ENCODE results near the gene ABCA13.

ABCA13 gene

GRCh38 chr7:48149058-48149457, 22.2 kb upstream of the ABCA13 start:
- H3K4me3 ChIP-seq (ENCODE audit: low read depth, low read length): no peak overlapping the region
- H3K27me3 ChIP-seq (ENCODE audit: insufficient read depth, low read length): peaks cover 10% of the 10 kb centered on the region
- no peaks in the 10 kb centered on the region for H3K36me3 ChIP-seq (ENCODE audit: insufficient read depth, low read length)
- H3K27ac ChIP-seq (ENCODE audit: low read depth, low read length): no peak overlapping the region
- no peak overlapping the region for H2AFZ ChIP-seq (ENCODE audit: low read length, unreplicated experiment)
- H3K4me1 ChIP-seq (ENCODE audit: control insufficient read depth, insufficient read depth, low read length, unreplicated experiment): no peaks in the 10 kb centered on the region
- no peaks in the 10 kb centered on the region for H3K79me2 ChIP-seq (ENCODE audit: control insufficient read depth, insufficient read depth, low read length, unreplicated experiment)

- H2AFZ ChIP-seq (ENCODE audit: low read length, unreplicated experiment): no peak overlapping the region
- no peaks in the 10 kb centered on the region for H3K36me3 ChIP-seq (ENCODE audit: insufficient read depth, low read length)
- H3K4me1 ChIP-seq (ENCODE audit: control insufficient read depth, insufficient read depth, low read length, unreplicated experiment): no peaks in the 10 kb centered on the region
- no peaks in the 10 kb centered on the region for H3K79me2 ChIP-seq (ENCODE audit: control insufficient read depth, insufficient read depth, low read length, unreplicated experiment)
- H3K4me3 ChIP-seq (ENCODE audit: low read depth, low read length): no peak overlapping the region
- H3K27me3 ChIP-seq (ENCODE audit: insufficient read depth, low read length): peaks cover 10% of the 10 kb centered on the region
- H3K27ac ChIP-seq (ENCODE audit: low read depth, low read length): no peak overlapping the region
Observed at GRCh38 chr7:48150086-48150485, 21.2 kb upstream of the ABCA13 start.

DNA sequence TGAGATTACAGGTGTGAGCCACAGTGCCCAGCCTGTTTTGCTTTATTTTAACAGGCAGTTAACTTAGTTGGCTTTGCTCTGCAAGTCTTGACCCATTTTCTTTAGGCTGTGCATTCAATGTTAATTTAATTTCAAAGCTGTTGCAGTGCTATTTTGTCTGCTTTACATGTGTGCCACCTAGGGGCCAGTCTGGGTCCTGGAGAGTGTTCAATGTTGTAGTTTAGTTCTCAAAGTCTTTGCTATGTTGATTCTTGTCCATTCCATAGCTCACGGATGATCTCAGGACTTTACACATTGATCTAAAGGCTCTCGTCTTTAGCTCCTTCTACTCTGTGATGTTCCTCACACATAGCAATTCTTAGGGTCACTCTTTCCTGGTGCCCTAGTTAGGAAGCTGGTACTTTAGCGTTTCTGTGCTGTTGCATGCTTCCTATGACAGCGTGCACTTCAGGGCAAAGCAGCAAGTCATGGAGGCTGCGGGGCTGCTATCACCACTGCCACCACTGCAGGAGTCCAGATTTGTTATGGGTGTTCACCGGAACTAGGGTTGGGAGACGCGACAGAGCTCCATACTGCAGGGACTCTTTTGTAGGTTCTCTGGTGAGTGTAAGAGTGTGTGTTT, 16.4 kb upstream of the ABCA13 start:
- Histone ChIP-seq H2AFZ (ENCODE audit: low read length, unreplicated experiment) (no peak overlapping the region), H3K27me3 (ENCODE audit: insufficient read depth, low read length) (peaks cover 4% of the 10 kb centered on the region; the same call in 1 of the 2 replicates), H3K4me3 (ENCODE audit: low read depth, low read length) (no peak overlapping the region), H3K79me2 (ENCODE audit: control insufficient read depth, insufficient read depth, low read length, unreplicated experiment) (no peaks in the 10 kb centered on the region), H3K4me1 (ENCODE audit: control insufficient read depth, insufficient read depth, low read length, unreplicated experiment) (peaks cover 10% of the 10 kb centered on the region), H3K27ac (ENCODE audit: low read depth, low read length) (no peak overlapping the region), H3K36me3 (ENCODE audit: insufficient read depth, low read length) (no peaks in the 10 kb centered on the region)

GRCh38 chr7:48158404-48158803, 12.9 kb upstream of the ABCA13 start:
- H3K27me3 ChIP-seq (ENCODE audit: insufficient read depth, low read length): no peaks in the 10 kb centered on the region
- H2AFZ ChIP-seq (ENCODE audit: low read length, unreplicated experiment): no peak overlapping the region
- peaks cover 21% of the 10 kb centered on the region for H3K4me1 ChIP-seq (ENCODE audit: control insufficient read depth, insufficient read depth, low read length, unreplicated experiment)
- H3K36me3 ChIP-seq (ENCODE audit: insufficient read depth, low read length): no peaks in the 10 kb centered on the region
- no peak overlapping the region for H3K4me3 ChIP-seq (ENCODE audit: low read depth, low read length)
- H3K27ac ChIP-seq (ENCODE audit: low read depth, low read length): no peak overlapping the region
- H3K79me2 ChIP-seq (ENCODE audit: control insufficient read depth, insufficient read depth, low read length, unreplicated experiment): no peaks in the 10 kb centered on the region

GRCh38 chr7:48161407-48162125, 9.7 kb upstream of the ABCA13 start:
- Histone ChIP-seq H3K27ac (ENCODE audit: low read depth, low read length) (no peak overlapping the region), H3K79me2 (ENCODE audit: control insufficient read depth, insufficient read depth, low read length, unreplicated experiment) (no peaks in the 10 kb centered on the region), H3K4me1 (ENCODE audit: control insufficient read depth, insufficient read depth, low read length, unreplicated experiment) (peaks cover 21% of the 10 kb centered on the region), H3K4me3 (ENCODE audit: low read depth, low read length) (no peak overlapping the region), H3K27me3 (ENCODE audit: insufficient read depth, low read length) (no peaks in the 10 kb centered on the region), H2AFZ (ENCODE audit: low read length, unreplicated experiment) (peak overlapping the region; percentile 84), H3K36me3 (ENCODE audit: insufficient read depth, low read length) (no peaks in the 10 kb centered on the region)

GRCh38 chr7:48165157-48165556, 6.1 kb upstream of the ABCA13 start:
- H3K4me1 ChIP-seq (ENCODE audit: control insufficient read depth, insufficient read depth, low read length, unreplicated experiment): peaks cover 11% of the 10 kb centered on the region
- H3K27ac ChIP-seq (ENCODE audit: low read depth, low read length): no peak overlapping the region
- H3K79me2 ChIP-seq (ENCODE audit: control insufficient read depth, insufficient read depth, low read length, unreplicated experiment): no peaks in the 10 kb centered on the region
- H3K4me3 ChIP-seq (ENCODE audit: low read depth, low read length): no peak overlapping the region
- no peak overlapping the region for H2AFZ ChIP-seq (ENCODE audit: low read length, unreplicated experiment)
- no peaks in the 10 kb centered on the region for H3K36me3 ChIP-seq (ENCODE audit: insufficient read depth, low read length)
- no peaks in the 10 kb centered on the region for H3K27me3 ChIP-seq (ENCODE audit: insufficient read depth, low read length)

- no peak overlapping the region for H2AFZ ChIP-seq (ENCODE audit: low read length, unreplicated experiment)
- H3K27ac ChIP-seq (ENCODE audit: low read depth, low read length): no peak overlapping the region
Observed at GRCh38 chr7:48168159-48168558, 3.1 kb upstream of the ABCA13 start.

DNA sequence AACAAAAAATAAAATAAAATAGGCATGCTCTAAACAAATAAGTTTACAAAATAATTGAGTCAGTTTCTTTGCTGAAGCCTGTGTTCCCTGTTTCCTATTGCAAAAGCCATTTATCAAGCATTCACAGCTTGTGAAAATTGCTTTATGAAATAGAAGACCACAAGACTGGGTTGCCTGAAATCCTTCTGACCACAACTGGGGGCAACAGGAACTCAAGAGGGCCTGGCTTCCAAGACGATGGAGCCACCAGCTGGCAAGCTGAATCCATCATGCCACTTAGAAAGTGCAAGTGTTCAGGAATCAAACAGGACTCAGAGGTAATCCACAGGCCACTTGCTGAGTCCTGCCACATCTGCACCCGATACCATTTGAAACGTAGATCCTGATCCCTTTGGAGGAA, 752 bp upstream of the ABCA13 start:
- Histone ChIP-seq H3K36me3 (ENCODE audit: insufficient read depth, low read length) (no peaks in the 10 kb centered on the region), H3K4me1 (ENCODE audit: control insufficient read depth, insufficient read depth, low read length, unreplicated experiment) (peaks cover 17% of the 10 kb centered on the region), H2AFZ (ENCODE audit: low read length, unreplicated experiment) (no peak overlapping the region), H3K27me3 (ENCODE audit: insufficient read depth, low read length) (no peaks in the 10 kb centered on the region), H3K4me3 (ENCODE audit: low read depth, low read length) (no peak overlapping the region), H3K79me2 (ENCODE audit: control insufficient read depth, insufficient read depth, low read length, unreplicated experiment) (no peaks in the 10 kb centered on the region), H3K27ac (ENCODE audit: low read depth, low read length) (no peak overlapping the region)

More at GRCh38 chr7:48168159-48168558, 3.1 kb upstream of the ABCA13 start:
- no peaks in the 10 kb centered on the region for H3K36me3 ChIP-seq (ENCODE audit: insufficient read depth, low read length)
- H3K4me1 ChIP-seq (ENCODE audit: control insufficient read depth, insufficient read depth, low read length, unreplicated experiment): peaks cover 4% of the 10 kb centered on the region
- no peaks in the 10 kb centered on the region for H3K79me2 ChIP-seq (ENCODE audit: control insufficient read depth, insufficient read depth, low read length, unreplicated experiment)
- no peak overlapping the region for H3K4me3 ChIP-seq (ENCODE audit: low read depth, low read length)
- H3K27me3 ChIP-seq (ENCODE audit: insufficient read depth, low read length): no peaks in the 10 kb centered on the region

- Histone ChIP-seq H3K4me3 (ENCODE audit: low read depth, low read length) (no peak overlapping the region), H2AFZ (ENCODE audit: low read length, unreplicated experiment) (no peak overlapping the region), H3K4me1 (ENCODE audit: control insufficient read depth, insufficient read depth, low read length, unreplicated experiment) (peaks cover 17% of the 10 kb centered on the region), H3K27ac (ENCODE audit: low read depth, low read length) (no peak overlapping the region), H3K27me3 (ENCODE audit: insufficient read depth, low read length) (no peaks in the 10 kb centered on the region), H3K79me2 (ENCODE audit: control insufficient read depth, insufficient read depth, low read length, unreplicated experiment) (no peaks in the 10 kb centered on the region), H3K36me3 (ENCODE audit: insufficient read depth, low read length) (no peaks in the 10 kb centered on the region)
Observed at GRCh38 chr7:48173313-48173712, 2.1 kb downstream of the ABCA13 start.

GRCh38 chr7:48173756-48174382, 2.6 kb downstream of the ABCA13 start:
- peak overlapping the region; percentile 12; the same call in 1 of the 2 replicates for H3K27ac ChIP-seq (ENCODE audit: low read depth, low read length)
- H3K36me3 ChIP-seq (ENCODE audit: insufficient read depth, low read length): no peaks in the 10 kb centered on the region
- H3K27me3 ChIP-seq (ENCODE audit: insufficient read depth, low read length): no peaks in the 10 kb centered on the region
- H2AFZ ChIP-seq (ENCODE audit: low read length, unreplicated experiment): peak overlapping the region; percentile 40
- H3K4me1 ChIP-seq (ENCODE audit: control insufficient read depth, insufficient read depth, low read length, unreplicated experiment): peaks cover 17% of the 10 kb centered on the region
- H3K4me3 ChIP-seq (ENCODE audit: low read depth, low read length): no peak overlapping the region
- no peaks in the 10 kb centered on the region for H3K79me2 ChIP-seq (ENCODE audit: control insufficient read depth, insufficient read depth, low read length, unreplicated experiment)

- Histone ChIP-seq H2AFZ (ENCODE audit: low read length, unreplicated experiment) (no peak overlapping the region), H3K27ac (ENCODE audit: low read depth, low read length) (no peak overlapping the region), H3K79me2 (ENCODE audit: control insufficient read depth, insufficient read depth, low read length, unreplicated experiment) (no peaks in the 10 kb centered on the region), H3K36me3 (ENCODE audit: insufficient read depth, low read length) (no peaks in the 10 kb centered on the region), H3K27me3 (ENCODE audit: insufficient read depth, low read length) (no peaks in the 10 kb centered on the region), H3K4me3 (ENCODE audit: low read depth, low read length) (no peak overlapping the region), H3K4me1 (ENCODE audit: control insufficient read depth, insufficient read depth, low read length, unreplicated experiment) (peaks cover 17% of the 10 kb centered on the region)
Observed at GRCh38 chr7:48175019-48175418, 3.8 kb downstream of the ABCA13 start.

Data from ACC112 (cell line).